OCI-LY7 (cell line): ENCODE results near the gene HRH2. TPM values are rescaled to one million over a fixed set of nuclear protein-coding genes. Genes with fewer than 3 reads are reported as not detected.

ENCODE experiments used
- BruUV-seq: library from RNA; stranded (reverse); fragments of 400-500 nt; replicated peaks from 2 replicates; lab custom pipeline; 2021; lab: Mats Ljungman, UMichigan
- CTCF ChIA-PET: fragments of 300-600 bp; sonication (Branson Sonifier 250); formaldehyde crosslinking; loops from one replicate; lab custom pipeline; 2022; ENCODE audit warnings: antibody characterized with exemption; ENCODE audit not compliant: unreplicated experiment; lab: Charles Lee
- POLR2A ChIA-PET: fragments of 300-600 bp; sonication (Branson Sonifier 250); formaldehyde crosslinking; loops from one replicate; lab custom pipeline; 2022; ENCODE audit warnings: antibody characterized with exemption; lab: Charles Lee
- DNase-seq: peaks from one replicate; pipeline ENCODE4 v3.0.0-alpha.2; 2015; ENCODE audit warnings: low spot score
- H2AFZ ChIP-seq: fragments of 200-600 bp; sonication (generic), shearing (Covaris generic); 2 replicates; pipeline ENCODE4 v1.6.1; 2014; ENCODE audit warnings: mild to moderate bottlenecking, antibody characterized with exemption, low read length, moderate library complexity
- H3K27ac ChIP-seq: fragments of 200-600 bp; sonication (generic); 2 replicates; pipeline ENCODE4 v1.5.1; 2014; ENCODE audit warnings: mixed run types, low read depth, mild to moderate bottlenecking, moderate library complexity, low read length, inconsistent platforms; ENCODE audit not compliant: poor library complexity, severe bottlenecking
- H3K36me3 ChIP-seq: fragments of 200-600 bp; sonication (generic); 2 replicates; pipeline ENCODE4 v1.6.1; 2014; ENCODE audit warnings: mild to moderate bottlenecking, antibody characterized with exemption, low read length, moderate library complexity, mixed read lengths; ENCODE audit not compliant: insufficient read depth
- H3K4me1 ChIP-seq: fragments of 200-600 bp; sonication (generic); 2 replicates; pipeline ENCODE4 v1.5.1; 2014; ENCODE audit warnings: mild to moderate bottlenecking, low read length; ENCODE audit not compliant: insufficient read depth, poor library complexity, severe bottlenecking
- H3K4me2 ChIP-seq: fragments of 200-600 bp; sonication (generic); 2 replicates; pipeline ENCODE4 v1.6.1; 2014; ENCODE audit warnings: mild to moderate bottlenecking, low read length
- H3K4me3 ChIP-seq: fragments of 200-600 bp; sonication (generic); 2 replicates; pipeline ENCODE4 v1.5.1; 2014; ENCODE audit warnings: mild to moderate bottlenecking, low read depth, low read length; ENCODE audit not compliant: poor library complexity, severe bottlenecking
- H3K79me2 ChIP-seq: fragments of 200-600 bp; sonication (generic); 2 replicates; pipeline ENCODE4 v1.6.1; 2016; ENCODE audit warnings: low read depth, mild to moderate bottlenecking, low read length, moderate library complexity, mixed read lengths; ENCODE audit not compliant: insufficient read depth
- H3K9me2 ChIP-seq: fragments of 200-600 bp; sonication (generic); 2 replicates; pipeline ENCODE4 v1.6.1; 2016; ENCODE audit warnings: mild to moderate bottlenecking, low read length, mixed read lengths; ENCODE audit not compliant: insufficient read depth
- H3K9me3 ChIP-seq: fragments of 200-600 bp; sonication (generic); 2 replicates; pipeline ENCODE4 v1.6.1; 2014; ENCODE audit warnings: mild to moderate bottlenecking, mixed run types, low read length, mixed read lengths
- H4K20me1 ChIP-seq: fragments of 200-600 bp; sonication (generic); 2 replicates; pipeline ENCODE4 v1.6.1; 2014; ENCODE audit warnings: mild to moderate bottlenecking, antibody characterized with exemption, low read length, moderate library complexity, mixed read lengths; ENCODE audit not compliant: insufficient read depth
- EZH2phosphoT487 ChIP-seq: fragments of 200-600 bp; sonication (generic); IDR thresholded peaks from 2 replicates; pipeline ENCODE4 v1.6.1; 2018; ENCODE audit warnings: low read depth, borderline replicate concordance, mild to moderate bottlenecking, mixed run types, antibody characterized with exemption, low read length, moderate library complexity, mixed read lengths
- intact Hi-C: fragments of 100-400 bp; cut with micrococcal nuclease; formaldehyde crosslinking; loops from one replicate; pipeline ENCODE4 v1.10.0; 2022; ENCODE audit not compliant: unreplicated experiment
- total RNA-seq, 2 experiments: library from RNA; depleted of rRNA in 1 of 2; stranded (reverse); fragments of >200 nt in 1 of 2; shearing (Covaris generic) in 1 of 2; gene quantifications; 2 replicates each; pipeline ENCODE4 v1.2.3, GENCODE V29; 2014 to 2022
- TF ChIP-seq, protein P1 (sequence below): fragments of 200-600 bp; sonication (generic); conservative IDR thresholded peaks from 2 replicates; pipeline ENCODE4 v1.5.1; 2014; ENCODE audit warnings: mild to moderate bottlenecking, antibody characterized with exemption, low read length, moderate library complexity, mixed read lengths

Gene HRH2
- total RNA-seq, 2 experiments from 2014 or later: not detected

DNA sequence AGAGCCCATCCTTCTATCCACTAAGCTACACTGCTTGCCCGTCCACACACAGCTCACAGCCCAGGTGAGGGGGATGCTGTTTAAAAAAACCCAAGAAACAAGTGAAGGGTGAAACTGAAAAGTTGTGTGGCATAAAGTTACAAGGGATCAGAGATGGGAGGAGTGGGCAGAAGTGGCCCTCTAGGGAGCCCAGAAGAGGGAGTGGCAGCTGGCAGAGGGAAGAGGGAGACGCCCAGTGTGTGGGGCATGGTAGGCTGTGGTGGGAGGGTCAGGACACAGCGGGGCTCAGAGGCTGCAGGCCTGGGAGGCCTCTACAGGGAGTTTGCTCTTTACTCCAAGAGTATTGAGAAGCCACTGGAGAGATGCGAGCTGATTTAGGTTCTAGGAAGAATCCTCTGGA, 30.1 kb upstream of the HRH2 start:
- no TSS peak for BruUV-seq
- no peak overlapping the region for H3K27ac ChIP-seq
- TF ChIP-seq, protein P1, sequence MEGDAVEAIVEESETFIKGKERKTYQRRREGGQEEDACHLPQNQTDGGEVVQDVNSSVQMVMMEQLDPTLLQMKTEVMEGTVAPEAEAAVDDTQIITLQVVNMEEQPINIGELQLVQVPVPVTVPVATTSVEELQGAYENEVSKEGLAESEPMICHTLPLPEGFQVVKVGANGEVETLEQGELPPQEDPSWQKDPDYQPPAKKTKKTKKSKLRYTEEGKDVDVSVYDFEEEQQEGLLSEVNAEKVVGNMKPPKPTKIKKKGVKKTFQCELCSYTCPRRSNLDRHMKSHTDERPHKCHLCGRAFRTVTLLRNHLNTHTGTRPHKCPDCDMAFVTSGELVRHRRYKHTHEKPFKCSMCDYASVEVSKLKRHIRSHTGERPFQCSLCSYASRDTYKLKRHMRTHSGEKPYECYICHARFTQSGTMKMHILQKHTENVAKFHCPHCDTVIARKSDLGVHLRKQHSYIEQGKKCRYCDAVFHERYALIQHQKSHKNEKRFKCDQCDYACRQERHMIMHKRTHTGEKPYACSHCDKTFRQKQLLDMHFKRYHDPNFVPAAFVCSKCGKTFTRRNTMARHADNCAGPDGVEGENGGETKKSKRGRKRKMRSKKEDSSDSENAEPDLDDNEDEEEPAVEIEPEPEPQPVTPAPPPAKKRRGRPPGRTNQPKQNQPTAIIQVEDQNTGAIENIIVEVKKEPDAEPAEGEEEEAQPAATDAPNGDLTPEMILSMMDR: no peak
- TF ChIP-seq EZH2phosphoT487: no peak
- H3K4me2 ChIP-seq: no peak overlapping the region
- CTCF ChIA-PET: no interaction called here
- no peaks in the 10 kb centered on the region for H3K79me2 ChIP-seq
- no peaks in the 10 kb centered on the region for H3K9me3 ChIP-seq
- no peak for DNase-seq
- no peaks in the 10 kb centered on the region for H4K20me1 ChIP-seq
- no peak overlapping the region for H3K4me3 ChIP-seq
- H3K9me2 ChIP-seq: no peaks in the 10 kb centered on the region
- H3K4me1 ChIP-seq: no peaks in the 10 kb centered on the region
- no peaks in the 10 kb centered on the region for H3K36me3 ChIP-seq
- POLR2A ChIA-PET: no interaction called here
- H2AFZ ChIP-seq: no peak overlapping the region
- intact Hi-C loops: no loop called here

DNA sequence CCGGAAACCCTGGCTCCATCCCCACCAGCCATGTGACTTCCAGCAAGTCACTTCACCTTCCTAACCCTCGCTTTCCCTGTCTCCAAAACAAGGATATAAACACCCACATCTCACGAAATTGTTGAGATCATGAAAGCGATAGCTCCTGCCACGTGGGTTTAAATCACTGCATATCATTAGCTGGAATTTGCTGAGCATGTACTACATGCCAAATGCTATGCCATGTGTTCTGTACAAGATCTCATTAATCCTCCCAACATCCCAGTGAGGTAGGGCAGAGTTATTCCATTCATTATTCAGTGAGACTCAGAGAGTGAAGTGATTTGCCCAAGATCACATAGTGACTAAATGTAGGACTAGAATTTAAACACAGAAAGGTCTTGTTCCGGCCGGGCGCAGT, 29.2 kb upstream of the HRH2 start:
- ChIA-PET CTCF (no interaction called here), POLR2A (no interaction called here)
- TF ChIP-seq, protein P1: no peak
- no peak for TF ChIP-seq EZH2phosphoT487
- Histone ChIP-seq H3K4me2 (no peak overlapping the region), H3K36me3 (no peaks in the 10 kb centered on the region), H3K9me2 (no peaks in the 10 kb centered on the region), H4K20me1 (no peaks in the 10 kb centered on the region), H3K4me1 (no peaks in the 10 kb centered on the region), H2AFZ (no peak overlapping the region), H3K9me3 (no peaks in the 10 kb centered on the region), H3K27ac (no peak overlapping the region), H3K4me3 (no peak overlapping the region), H3K79me2 (no peaks in the 10 kb centered on the region)
- BruUV-seq: no TSS peak
- intact Hi-C loops: no loop called here
- DNase-seq: no peak

DNA sequence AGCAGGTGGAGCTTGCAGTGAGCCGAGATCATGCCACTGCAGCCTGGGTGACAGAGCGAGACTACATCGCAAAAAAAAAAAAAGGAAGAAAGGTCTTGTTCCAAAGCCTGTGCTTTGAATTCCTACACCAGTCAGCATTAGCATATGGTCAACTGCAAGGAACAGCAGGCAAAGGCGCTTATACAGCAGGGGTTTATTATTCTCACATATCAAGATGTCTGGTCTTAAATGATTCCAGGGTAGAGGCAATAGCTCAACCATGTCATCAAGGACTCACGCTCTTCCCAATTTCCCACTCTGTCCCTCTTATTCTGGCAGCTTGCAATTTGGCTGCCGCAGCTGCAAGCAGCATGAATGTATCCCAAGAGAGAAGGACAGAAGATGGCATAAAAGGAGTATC, 28.6 kb upstream of the HRH2 start:
- Histone ChIP-seq H2AFZ (no peak overlapping the region), H3K4me2 (no peak overlapping the region), H3K4me1 (no peaks in the 10 kb centered on the region), H3K27ac (no peak overlapping the region), H4K20me1 (no peaks in the 10 kb centered on the region), H3K9me2 (no peaks in the 10 kb centered on the region), H3K36me3 (no peaks in the 10 kb centered on the region), H3K9me3 (no peaks in the 10 kb centered on the region), H3K79me2 (no peaks in the 10 kb centered on the region), H3K4me3 (no peak overlapping the region)
- CTCF ChIA-PET: no interaction called here
- BruUV-seq: no TSS peak
- TF ChIP-seq, protein P1: no peak
- TF ChIP-seq EZH2phosphoT487: no peak
- POLR2A ChIA-PET: no interaction called here
- intact Hi-C loops: no loop called here
- DNase-seq: no peak
